ENCODE data around the gene PCSK9. TPM values are rescaled to one million over a fixed set of nuclear protein-coding genes. Genes with fewer than 3 reads are reported as not detected.
"Not testable (repeated sequence)": the region's sequence is repeated elsewhere in the genome, so short reads cannot be mapped to it uniquely, and the experiment has no call there.

The PCSK9 gene
- polyA plus RNA-seq, 3 donors = 1.1 to 1.6 (median 1.3) TPM

DNA sequence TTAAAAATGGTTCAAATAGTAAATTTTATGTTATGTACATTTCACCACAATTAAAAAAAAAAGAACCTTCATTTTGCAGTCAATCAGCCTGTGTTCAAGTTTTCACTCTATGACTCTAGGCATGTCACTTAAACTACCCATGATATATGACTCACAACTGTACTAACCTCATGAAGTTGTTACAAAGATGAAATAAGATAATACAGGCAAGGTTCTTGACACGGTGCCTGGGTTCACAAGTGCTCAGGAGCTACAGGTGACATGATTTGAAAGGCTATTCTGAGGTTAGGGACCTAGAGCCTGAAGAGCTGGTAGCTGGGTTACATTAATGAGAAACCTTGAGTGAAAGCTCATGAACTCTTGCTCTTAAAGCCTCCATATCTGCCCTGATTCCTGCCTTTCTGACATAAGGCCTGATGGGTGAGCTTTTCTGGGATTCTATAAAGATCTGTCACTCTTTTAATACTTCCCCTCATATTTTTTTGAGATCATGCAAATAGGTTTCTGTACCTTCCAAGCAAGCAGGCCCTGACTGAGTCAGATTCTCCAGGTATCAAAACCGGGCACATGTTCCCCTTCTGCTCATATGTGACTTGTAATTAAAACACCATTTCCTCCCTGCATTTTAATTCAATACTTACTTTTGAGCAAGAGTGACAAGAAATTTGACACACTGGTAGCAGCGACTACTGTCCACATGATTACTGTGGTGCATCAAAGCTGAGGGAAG lies 34.0 kb downstream of the PCSK9 start:
- DNase-seq (ENCODE audit: low read depth in 3 of 3, low spot score in 2 of 3) = no peak

DNA sequence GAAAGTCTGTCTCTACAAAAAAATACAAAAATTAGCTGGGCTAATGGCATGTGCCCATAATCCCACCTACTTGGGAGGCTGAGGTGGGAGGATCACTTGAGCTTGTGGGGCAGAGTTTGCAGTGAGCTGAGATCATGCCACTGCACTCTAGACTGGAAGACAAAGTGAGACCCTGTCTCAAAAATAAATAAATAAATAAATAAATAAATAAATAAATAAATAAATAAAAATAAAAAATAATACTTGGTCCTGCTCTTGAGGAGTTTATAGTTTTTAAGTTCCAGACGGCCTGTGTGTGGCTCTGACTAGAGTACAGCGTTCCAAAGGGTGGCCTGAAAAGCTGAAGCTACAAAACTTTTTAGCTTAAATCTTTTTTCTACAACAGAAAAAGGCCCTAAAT lies 35.1 kb downstream of the PCSK9 start:
- DNase-seq (ENCODE audit: low read depth in 3 of 3, low spot score in 2 of 3) = no peak

DNA sequence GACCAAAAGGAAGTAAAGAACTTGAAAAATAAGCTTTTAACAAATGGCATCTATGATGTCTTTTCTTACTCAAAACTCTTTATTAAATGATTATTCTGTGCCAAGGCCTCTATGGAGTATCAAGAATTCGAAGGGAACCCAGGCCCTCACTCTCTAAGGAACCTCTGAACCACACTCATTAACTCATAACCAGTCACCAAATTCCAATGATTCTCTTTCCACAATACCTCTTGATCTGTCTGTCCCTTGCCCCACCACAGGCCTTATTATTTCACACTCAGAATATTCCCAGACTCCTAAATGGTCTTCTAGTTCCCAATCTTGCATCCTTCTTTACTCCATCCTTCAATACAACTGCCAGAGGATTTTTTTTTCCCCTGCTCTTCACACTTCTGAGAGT lies 37.0 kb downstream of the PCSK9 start:
- DNase-seq (ENCODE audit: low read depth in 3 of 3, low spot score in 2 of 3) = no peak

DNA sequence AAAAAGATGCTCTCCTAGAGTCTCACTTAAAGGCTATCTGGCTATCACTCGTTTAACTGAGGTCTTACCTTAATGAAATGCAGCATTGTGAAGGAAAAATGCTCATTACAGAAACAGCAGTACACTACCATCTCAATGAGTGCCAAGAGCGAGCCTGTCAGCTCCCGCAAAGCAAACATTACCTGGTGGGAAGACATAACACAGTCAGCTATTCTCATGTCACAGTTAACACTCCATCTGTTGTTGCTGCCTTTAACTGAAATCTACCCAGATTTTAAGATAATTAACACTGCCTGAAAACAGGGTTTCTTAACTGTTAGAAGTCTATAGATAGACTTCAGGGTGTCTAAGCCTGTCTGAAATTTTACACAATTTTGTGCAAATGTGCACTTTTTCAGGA lies 39.1 kb downstream of the PCSK9 start:
- no peak for DNase-seq (ENCODE audit: low read depth in 3 of 3, low spot score in 2 of 3)

DNA sequence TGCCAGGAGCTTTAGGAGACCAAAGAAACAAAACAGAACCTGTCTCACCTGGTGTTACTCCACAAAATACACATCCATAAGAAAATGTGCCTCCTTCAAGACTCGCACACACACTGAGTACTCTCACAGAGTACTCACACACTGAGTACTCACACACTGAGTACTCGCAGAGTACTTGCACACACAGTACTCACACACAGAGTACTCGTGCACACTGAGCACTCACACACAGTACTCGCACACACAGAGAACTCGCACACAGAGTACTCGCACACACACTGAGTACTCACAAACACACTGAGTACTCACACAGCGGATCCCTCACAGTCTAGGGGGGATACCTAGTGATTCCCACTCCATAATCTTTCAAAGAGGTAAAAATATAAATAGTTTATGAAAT lies 40.3 kb downstream of the PCSK9 start:
- no peak for DNase-seq (ENCODE audit: low read depth in 3 of 3, low spot score in 2 of 3)

DNA sequence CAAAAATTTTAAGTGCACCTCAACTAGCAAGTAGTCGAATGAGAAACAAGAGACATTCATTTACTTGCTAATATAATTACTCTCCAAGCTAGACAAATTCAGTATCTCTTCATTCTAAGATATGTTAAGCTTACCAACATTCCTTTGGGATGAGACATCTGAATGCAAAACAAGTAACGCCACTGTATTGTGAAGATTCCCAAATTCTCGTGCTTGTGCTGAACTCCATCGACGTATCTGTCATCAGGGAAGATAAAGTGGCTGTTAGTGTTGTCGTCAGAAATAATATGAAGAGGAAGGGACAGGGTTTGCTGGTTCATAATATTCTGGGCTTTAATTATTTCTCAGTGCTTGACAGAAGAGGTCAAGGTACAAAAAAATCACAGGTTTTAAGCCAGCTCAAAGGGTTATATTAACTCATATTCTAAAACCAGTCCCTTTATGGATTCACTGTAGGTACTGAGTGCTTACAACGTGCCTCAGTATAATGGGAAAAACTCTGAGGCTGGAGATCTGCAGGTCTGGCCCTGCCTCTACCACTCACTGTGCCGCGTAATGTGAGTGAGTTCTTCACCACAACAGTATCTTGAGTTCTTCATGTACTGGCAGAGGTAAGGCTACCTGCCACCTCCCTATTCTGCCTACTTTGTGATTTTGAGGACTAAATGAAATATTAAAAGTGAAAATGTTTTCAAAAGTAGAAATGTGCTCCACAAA lies 42.0 kb downstream of the PCSK9 start:
- DNase-seq (ENCODE audit: low read depth in 3 of 3, low spot score in 2 of 3) = no peak

DNA sequence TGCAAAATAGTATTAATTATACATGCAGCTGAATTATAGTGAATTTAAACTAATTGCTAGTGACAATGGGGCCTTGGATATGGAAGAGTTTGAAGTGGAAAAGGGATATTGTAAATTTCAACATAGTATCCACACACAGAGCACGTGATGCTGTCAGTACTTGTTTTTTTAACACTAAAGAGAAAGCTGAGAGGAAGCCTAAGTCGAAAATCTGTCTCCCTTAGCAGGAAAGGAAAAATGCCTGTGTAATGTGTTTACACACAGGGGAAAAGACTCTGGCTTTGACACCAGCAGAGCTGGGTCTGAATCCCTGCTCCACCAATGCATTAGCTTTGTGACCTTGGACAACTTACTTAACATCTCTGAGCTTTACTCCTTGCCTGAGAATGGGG lies 42.6 kb downstream of the PCSK9 start:
- DNase-seq (ENCODE audit: low read depth in 3 of 3, low spot score in 2 of 3) = no peak

DNA sequence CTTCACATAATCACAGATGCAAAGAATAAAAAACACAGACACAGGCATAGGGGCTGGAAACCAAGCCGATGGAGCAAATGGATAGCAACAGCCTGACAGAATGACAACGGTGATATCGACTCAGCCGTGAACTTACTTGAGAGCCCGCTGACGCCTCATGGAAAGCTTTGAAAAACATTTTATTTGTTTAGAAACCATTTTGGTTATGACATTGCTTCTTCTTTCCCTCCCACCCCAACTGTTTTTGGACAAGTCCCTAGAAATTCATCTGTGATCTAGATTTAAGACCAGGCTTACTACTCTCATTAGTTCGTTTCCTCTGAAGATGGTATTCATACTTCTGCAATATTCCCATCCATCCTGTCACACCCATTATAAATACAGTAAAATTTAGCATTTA lies 44.9 kb downstream of the PCSK9 start:
- DNase-seq (ENCODE audit: low read depth in 3 of 3, low spot score in 2 of 3) = no peak

DNA sequence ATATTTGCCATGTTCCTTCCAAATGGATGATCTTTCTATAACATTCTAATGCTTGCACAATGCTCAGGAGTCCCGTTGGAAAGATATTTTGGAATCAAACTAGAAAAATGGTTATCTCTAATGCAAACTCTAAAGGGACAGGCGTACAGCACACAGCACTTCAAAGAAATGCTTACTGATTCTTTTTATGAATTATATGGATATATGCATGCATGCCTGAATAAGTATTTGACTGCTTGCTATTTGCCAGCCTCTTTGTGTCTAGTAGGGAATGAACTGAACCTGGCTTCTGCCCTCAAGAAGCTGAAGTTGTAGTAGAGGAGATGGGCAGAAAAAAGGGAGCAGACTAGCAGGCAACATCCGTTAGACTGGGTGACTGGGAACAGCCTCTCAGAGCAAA lies 48.1 kb downstream of the PCSK9 start:
- DNase-seq (ENCODE audit: low read depth in 3 of 3, low spot score in 2 of 3) = no peak

DNA sequence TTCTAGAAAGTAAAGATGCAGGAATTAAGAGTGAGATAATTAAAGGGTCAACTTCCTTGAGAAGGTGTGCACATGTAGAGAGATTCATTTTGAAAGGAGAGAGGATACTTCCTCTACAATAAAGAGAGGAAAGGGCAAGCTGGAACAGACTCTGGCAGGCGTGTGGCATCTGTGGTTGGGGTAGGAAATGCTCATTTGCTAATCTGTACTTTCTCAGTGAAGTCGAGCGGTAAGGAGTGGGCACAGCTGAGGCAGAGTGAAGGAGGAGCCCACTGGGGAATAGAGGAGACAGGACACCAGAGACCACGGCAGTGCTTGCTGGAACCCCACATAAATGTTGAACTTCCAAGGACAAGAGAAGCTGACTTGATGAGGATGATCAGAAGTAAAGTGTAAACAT lies 49.1 kb downstream of the PCSK9 start:
- DNase-seq (ENCODE audit: low read depth in 3 of 3, low spot score in 2 of 3) = no peak

DNA sequence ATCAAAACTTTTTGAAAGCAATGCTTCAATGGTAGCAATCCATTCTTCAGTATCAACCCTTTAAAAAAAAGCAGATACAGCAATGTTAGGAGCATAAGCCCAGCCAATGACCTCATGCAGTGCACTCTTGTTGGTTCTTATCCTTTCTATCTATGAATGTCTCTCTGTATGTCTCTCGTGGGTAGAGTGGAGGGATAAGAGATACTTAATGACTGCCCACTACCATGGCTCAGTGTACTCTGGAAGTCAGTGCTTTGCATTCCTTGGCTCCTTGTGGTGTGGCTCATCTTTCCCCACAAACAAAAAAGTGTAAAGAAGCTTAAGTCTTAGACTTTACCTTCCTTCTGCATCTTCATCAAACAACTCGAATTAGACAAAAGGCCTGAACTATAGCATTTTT lies 50.3 kb downstream of the PCSK9 start:
- no peak for DNase-seq (ENCODE audit: low read depth in 3 of 3, low spot score in 2 of 3)

DNA sequence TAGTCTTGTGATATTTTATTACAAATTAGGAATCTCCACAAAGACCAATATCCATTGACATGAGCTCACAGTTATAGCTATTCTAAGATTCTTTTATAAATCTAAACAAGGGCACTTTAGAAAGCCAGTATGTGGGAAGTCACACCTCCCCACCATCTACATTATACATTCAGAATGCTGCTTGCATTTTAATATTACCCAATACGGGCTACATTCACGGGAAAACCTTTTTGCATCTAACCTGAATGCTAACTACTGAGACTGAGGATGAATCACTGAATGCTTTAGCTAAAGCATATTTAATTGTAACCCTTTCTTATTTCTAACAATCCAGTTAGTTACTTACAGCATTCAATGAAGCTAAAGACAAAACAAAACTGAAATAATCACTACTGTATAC lies 53.1 kb downstream of the PCSK9 start:
- no peak for DNase-seq (ENCODE audit: low read depth in 3 of 3, low spot score in 2 of 3)

DNA sequence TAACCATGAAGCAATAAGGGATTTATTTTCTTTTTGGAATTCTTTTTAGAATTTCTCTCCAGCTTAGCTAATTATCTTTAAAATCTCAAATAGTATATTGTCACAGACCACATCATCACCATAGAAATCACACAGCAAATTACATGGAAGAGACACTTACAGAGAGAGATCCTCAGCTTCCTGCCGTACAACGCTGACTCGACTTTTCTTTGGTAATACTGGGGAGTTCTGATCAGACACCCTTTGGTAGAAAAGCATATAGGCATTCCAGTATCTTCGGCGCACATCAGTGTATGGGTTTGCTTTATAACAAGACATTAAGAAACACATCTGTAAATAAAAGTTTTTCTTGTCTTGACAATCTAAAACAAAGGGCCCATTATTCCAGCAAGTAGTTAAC lies 55.7 kb downstream of the PCSK9 start:
- no peak for DNase-seq (ENCODE audit: low read depth in 3 of 3, low spot score in 2 of 3)

DNA sequence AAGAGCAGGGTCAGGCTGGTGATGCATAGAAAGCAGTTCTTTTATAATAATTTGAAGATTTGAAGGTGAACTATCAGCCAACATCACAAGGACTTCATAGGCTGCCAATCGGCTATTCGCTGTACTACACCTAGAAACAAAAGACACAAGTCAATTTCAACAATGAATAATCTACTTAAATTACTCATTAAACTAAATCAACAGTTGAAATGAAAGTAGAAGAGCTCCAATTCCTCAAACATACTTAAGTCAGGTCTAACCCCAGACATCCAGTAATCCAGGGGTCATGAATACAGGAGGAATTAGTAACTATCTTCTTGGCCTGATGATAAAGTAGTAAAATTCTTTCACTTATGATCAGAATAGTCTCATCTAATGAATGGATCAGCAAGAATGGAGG lies 64.5 kb downstream of the PCSK9 start:
- no peak for DNase-seq (ENCODE audit: low read depth in 3 of 3, low spot score in 2 of 3)

DNA sequence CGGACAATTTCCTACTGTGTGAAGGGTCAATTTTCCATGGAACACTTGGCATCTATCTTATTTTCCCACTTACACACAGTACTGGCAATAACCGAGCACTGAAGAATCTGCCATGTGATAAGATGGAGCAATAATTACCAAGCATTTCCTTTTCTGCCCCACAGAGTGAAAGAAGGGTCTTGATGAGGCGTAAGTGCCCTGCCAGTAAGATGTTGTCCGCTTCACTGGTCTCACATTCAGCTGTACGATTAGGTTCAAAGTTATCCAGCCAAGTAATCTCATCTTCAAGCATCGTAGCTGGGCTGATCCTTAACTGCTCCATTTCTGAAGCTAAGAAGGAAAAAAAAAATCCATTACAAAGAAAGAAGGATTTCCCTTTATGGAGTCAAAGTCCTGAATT lies 67.8 kb downstream of the PCSK9 start:
- no peak for DNase-seq (ENCODE audit: low read depth in 3 of 3, low spot score in 2 of 3)

DNA sequence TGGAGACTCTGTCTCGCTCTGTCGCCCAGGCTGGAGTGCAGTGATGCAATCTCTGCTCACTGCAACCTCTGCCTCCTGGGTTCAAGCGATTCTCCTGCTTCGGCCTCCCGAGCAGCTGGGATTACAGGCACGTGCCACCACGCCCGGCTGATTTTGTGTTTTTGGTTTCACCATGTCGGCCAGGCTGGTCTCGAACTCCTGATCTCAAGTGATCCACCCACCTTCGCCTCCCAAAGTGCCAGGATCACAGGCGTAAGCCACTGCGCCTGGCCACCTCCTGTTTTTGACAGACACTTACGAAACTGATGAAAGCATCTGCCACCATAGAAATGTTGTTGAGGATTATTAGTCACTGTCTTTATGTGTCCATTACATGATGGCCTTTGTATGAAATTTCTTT lies 69.7 kb downstream of the PCSK9 start:
- DNase-seq (ENCODE audit: low read depth in 3 of 3, low spot score in 2 of 3) = not testable (repeated sequence)

Other genes starting within 250 kb of the PCSK9 start
- gene TTC22, start 238.2 kb upstream of the PCSK9 start, polyA plus RNA-seq (ENCODE audit: insufficient read length in 3 of 3) = 1 to 10 TPM; 5.0 to 5.8 (median 5.4) TPM
- 10 to 100 TPM; 73.8 to 99.7 (median 80.2) TPM for gene DHCR24, start 152.4 kb upstream of the PCSK9 start, polyA plus RNA-seq (ENCODE audit: insufficient read length in 3 of 3)
- 1 to 10 TPM in 2 of 3 donors, under 1 TPM in 1; 0.87 to 1.4 (median 1.2) TPM for gene TMEM61, start 58.9 kb upstream of the PCSK9 start, polyA plus RNA-seq (ENCODE audit: insufficient read length in 3 of 3)
- gene BSND, start 40.6 kb upstream of the PCSK9 start, polyA plus RNA-seq (ENCODE audit: insufficient read length in 3 of 3) = 1 to 10 TPM; 4.6 to 5.9 (median 5.5) TPM
- 10 to 100 TPM; 46.2 to 46.4 (median 46.4) TPM for gene USP24, start 175.8 kb downstream of the PCSK9 start, polyA plus RNA-seq (ENCODE audit: insufficient read length in 3 of 3)